Measurements from ENCODE around the gene EIF3K.

The EIF3K gene

DNA sequence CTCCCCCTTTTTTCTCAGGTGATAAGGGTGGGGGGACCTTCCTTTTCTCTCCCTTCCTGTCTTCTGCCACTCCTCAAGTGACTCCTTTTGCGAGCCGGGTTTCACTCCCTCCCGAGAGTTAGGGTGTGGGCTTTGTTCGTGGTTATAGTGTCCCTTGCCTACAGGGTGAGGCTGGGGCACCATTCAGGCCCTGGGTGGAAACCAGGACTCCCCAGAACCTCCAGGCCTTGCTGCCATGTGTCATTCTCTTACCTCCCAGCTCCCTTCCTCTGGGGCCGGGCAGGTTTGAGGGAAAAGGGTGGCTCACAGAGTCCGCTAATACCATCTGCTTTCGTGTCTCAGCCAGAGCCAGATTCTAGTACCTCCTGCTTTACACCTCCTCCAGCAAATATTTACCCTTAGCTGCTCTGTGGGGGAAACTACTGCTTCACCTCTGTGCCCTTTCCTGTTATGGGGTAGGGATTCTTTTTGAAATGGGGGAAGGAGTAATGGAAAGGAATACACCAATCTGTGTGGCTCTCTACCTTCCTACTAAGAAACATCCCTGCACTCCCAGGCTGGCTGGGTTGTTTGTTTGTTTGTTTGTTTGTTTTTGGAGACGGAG lies 31.3 kb downstream of the EIF3K start:
- no peak for DNase-seq (ENCODE audit: low read depth)

DNA sequence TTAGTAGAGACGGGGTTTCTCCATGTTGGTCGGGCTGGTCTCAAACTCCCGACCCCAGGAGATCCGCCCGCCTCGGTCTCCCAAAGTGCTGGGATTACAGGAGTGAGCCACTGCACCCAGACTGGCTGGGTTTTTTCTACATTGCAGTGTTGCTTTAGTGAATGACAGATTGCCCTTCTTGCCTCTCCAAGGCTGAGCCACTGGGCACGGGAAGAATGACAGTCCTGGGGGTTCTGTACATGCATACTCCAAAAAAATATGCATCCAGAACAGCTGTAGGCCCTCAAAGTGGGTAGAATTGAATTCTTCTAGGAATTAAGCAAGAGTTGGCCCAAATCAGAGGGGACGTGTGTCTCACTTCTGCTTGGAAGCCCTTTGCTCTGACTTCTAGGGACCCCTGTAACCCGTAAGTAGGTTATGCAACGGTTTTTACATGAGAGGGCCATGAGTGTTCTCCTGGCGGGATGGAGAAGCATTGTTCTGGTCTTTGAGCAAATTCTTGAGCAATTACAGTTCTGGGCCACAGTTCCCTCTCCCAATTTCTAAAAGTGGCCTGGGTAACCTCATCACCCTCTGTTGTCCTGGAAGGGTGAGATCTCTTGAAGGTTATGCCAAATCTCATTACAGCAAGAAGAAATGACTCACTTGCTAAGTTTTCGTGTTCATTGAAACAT lies 32.1 kb downstream of the EIF3K start:
- DNase-seq (ENCODE audit: low read depth) = peak; percentile 71

DNA sequence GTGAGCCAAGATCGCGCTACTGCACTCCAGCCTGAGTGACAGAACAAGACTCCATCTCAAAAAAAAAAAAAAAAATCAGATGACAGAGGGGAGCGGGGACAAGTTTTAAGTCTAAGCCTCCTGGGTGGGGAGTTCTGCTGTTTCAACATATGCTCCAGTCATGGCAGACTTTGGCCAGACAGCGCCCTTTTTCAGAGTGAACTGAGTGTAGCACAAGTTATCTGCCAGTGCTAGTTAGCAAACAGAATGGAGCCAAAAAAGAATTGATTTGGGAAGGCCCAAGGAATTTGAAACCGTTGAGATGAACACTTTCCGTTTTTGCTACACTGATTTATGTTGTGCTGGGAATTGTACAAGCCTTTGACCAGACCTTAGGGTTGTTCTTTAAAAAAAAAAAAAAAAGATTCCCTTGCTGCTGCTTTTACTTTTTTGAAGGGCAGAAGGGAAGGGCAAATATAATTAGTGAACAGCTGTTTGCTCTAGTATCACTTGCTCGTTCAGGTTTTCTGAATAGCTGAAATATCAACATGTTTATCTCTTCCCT lies 34.1 kb downstream of the EIF3K start:
- no peak for DNase-seq (ENCODE audit: low read depth)

DNA sequence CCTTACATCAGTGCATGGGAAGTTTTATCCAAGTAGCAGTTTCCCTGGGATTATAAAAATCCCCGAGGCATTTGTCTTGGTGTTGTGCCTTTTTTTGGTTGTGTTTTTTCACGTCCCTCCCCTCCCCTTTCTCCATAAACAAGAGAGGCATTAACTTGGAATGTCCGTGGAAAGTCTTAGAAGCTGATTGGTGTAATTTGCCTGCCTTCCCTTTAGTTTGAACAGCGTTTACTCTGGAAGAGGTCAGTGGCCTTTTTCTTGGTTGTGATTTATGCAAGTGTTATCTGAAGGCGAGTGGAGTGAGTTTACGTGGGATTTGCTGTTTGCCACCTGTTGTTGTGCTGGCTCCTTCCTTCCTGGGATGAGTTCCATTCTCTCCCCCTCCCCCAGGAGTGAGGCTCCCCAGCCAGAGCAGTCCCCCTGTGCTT lies 35.7 kb downstream of the EIF3K start:
- DNase-seq (ENCODE audit: low read depth) = no peak

DNA sequence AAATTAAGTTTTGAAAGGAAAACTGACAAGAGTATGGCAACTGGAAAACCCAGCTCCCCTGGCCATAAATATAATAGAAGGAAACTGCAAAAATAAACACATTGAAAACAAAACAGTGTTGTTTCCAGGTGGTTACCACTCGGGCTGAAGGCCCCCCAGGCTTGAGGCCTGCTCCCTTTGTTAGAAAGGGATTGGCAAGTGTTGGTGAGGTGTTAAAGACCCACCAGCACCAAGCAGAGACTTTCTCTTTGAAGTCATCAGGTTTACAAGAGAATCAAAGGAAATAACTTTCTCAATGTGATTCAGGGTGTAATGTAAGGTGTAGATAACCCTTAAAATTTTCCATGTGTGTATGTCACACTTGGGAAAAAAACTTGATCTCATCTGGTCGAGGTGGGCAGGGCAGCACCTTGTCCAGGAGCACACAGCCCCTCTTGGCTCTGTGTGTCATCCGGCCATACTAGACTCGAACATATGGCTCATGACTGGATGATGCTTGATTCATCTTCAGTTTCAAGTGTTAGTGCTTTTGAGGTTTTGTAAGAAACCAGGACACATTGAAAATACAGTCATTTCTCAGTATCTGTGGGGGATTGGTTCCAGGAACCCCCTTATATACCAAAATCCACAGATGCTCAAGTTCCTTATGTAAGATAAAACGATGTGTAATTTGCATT lies 36.3 kb downstream of the EIF3K start:
- DNase-seq (ENCODE audit: low read depth) = no peak

DNA sequence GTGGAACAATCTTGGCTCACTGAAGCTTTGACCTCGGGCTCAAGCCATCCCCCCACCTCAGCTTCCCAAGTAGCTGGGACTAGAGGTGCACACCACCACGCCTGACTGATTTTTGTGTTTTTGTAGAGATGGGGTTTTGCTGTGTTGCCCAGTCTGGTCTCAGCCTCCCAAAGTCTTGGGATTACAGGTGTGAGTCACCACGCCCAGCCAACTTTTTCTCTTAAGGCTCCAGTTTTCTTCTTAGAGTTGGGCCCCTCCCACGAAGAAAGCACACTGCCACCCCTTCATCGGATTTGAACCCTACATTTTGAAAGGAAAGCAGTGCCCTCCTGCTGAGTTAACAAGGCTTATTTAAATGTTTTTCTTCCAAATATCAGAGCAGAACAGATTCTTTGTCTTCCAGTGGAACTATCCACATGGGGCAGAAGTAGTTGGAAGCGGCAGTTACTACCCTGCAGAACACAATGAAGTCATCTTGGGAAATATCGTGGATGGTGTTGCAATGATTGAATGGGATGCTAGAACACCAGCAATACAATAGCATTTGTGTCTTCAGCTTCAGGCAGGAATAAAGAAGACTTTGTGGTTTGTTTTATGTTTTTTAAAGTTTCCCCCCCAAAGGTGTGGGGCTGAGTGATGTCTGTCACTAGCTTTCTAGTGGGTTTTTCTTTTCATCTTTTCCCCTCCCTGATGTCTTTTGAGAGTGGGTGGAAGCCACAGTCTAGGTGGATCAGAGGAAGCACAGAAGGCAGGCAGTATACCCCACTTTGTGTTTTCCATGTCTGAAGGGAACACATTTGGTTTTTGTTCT lies 37.4 kb downstream of the EIF3K start:
- no peak for DNase-seq (ENCODE audit: low read depth)

DNA sequence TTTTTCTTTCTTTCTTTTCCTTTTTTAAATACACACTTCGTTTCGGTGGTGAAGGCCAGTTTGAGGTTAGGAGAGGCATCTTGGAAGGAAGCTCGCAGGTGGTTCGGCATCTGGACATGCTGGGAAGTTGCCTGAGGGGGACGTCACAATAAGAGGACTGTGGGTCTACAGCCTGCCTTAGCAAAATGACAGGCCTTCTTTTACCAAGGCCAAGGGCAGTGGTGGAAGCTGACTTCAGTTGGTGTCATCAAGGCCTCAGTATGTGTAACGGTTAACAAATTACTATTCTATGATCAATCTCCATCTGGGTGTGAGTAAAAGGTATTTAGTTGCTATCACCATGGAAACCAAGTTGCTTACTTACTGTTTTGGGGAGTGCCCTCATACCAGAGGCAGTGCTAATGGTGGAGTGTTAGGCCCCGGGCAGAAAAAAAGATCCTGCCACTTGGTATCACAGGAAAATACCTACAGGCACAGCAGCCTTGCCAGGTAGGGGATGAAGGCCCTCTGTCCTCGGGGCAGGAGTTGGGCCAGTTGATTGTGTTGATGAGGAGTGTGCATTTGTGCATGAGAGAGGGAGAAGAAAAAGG lies 38.7 kb downstream of the EIF3K start:
- peak; percentile 71 for DNase-seq (ENCODE audit: low read depth)

DNA sequence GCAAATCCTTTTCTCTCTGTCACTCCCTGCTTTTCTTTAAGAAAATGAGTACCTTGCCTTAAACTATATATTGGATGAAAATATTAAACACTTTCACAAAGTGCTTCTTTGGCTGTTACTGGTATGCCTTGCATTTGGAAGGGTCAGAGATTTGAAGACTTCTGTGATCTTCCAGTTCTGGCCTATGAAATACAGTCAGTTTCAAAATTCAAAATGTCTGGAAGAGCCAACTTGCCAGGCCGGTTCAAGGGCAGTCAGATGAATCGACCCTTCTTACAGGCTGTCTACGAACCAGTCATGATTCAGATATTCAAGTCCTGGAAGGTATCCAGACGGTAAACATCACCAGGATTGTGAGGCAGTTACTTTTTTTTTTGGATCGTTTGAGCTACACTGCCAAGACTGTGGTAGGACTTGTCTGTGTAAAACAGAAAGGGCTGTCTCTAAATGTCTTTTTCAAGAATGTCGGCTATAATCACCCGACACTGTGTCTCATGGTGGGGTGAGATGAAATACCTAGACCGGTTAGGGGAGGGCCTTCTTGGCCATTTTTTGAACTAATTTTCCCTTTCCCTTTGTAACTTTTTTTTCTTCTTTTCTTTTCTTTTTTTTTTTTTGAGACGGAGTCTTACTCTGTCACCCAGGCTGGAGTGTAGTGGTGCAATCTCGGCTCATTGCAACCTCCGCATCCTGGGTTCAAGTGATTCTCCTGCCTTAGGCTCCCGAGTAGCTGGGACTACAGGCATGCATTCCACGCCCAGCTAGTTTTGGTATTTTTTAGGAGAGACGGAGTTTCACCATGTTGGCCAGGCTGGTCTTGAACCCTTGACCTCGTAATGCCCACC lies 39.7 kb downstream of the EIF3K start:
- DNase-seq (ENCODE audit: low read depth) = peak; percentile 100

DNA sequence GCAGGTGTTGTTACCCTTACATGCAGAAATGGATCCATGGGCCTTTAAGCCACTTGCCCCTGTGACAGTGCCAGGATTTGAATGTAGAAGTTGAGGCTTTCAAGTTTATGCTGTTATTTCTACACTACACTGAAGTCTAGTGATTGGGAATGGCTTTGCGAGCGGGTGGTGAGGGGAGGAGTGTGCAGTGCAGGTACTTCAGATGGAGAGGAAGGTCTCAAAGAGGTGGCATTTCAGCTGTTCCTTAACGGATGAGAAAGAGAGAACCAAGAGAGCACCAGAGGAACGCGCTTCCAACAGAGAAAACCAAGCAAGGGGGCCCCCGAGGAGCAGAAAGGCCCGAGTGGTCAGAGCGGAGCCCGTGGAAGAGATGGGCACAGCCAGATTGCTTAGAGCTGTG lies 41.7 kb downstream of the EIF3K start:
- no peak for DNase-seq (ENCODE audit: low read depth)

DNA sequence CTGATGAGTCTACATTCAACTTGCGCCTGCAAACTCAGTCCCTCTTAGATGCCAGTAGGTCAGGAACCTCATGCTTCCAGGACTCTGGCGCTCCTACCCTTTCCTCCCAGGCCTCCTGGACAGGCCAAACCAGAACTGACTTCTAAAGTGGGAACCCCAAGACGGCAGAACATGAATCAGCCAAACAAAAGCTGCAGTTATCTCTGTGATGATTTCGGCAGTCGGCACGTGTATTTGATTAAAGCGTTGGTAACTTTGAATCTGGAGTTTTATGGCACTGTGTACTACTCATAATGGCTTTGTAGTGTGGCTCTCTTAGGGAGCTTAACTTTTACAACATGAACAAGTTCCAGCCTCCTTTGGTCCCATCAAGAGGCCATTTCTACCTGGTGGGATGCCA lies 42.1 kb downstream of the EIF3K start:
- DNase-seq (ENCODE audit: low read depth) = no peak

DNA sequence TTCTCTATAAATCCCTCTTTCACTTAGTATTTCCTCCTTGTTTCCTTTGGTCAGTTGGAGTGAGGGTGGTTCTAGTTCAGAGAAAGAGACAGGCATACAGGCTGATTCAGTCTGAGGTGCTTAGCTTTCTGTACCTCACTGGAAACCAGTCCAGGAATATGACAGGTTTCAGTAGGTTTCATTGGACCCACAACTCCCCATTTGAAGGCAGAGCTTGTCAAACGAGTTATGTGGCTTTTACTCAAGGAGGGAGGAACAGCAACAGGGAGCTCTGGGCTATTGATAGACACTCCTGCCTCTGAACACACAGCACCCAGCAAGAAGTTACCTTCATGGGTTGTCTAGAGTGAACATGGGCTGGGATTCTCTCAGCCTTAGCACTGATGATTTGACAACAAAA lies 43.0 kb downstream of the EIF3K start:
- no peak for DNase-seq (ENCODE audit: low read depth)

DNA sequence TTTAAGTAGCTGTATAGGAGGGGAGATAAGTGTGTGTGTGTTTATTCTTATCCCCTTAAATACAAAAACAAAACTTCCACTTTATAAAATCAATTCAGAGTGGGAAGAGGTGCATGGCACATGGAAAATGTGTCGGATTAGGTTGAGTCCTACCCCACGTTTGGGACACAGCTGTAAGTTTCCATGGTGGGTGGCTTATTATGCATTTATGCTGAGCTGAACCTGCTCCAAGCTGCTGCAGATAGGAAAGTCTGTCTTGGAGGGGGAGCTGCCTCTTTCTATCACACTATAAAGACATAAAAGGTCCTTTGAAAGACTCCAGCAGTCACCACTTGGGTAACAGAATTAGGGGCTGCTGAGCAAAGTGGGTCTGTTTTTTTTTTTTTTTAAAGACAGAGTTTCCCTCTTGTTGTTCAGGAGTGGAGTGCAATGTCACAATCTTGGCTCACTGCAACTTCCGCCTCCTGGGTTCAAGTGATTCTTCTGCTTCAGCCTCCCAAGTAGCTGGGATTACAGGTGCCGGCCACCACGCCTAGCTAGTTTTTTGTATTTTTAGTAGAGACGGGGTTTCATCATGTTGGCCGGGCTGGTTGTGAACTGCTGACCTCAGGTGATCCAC lies 43.7 kb downstream of the EIF3K start:
- DNase-seq (ENCODE audit: low read depth) = no peak

DNA sequence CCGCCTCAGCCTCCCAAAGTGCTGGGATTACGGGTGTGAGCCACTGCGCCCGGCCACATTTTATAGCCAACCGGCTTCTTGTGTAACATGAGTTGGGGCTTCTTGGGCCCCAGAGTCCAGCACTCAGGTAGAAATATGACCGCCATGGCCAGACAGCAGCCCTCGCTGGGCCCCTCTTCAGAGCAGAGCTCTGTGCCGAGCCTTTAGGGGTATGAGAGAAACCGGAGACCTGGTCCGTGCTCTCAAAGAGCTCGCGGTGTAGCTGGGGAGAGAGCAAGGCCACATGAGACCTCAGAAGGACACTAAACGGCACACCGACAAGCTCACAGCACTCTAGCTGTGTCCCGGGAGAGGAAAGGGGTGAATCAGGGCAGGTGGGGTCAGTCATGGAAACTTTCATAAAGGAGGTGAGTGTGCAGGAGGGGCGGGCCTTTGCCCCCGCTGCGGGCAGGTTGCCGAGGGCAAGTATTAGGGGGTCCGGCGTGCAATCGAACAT lies 44.2 kb downstream of the EIF3K start:
- DNase-seq (ENCODE audit: low read depth) = no peak

DNA sequence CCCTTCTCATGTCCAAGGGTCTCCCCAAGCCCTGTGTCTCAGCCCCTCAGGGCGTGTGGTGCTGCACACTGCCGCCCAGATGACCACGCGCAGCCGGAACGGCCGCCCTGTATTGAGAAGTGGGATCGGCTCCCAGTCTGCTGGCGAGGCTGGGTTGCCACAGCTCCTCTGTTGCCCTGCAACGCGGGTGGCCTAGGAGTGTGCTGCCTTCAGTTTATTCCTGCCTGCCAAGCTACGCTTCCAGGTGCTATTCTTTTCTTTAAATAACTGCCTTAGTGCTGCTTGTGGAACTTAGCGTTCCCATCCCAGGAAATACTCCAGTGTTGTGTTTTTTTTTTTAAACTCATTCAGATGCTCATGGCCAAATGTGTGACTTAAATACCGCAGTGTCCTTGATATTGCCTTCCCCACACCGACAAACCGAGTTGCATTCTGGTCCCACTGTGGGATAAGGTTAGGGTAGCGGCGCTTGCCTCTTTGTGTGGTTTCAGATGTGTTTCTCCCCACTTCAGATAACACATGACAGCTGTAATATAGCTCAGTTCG lies 45.0 kb downstream of the EIF3K start:
- no peak for DNase-seq (ENCODE audit: low read depth)

DNA sequence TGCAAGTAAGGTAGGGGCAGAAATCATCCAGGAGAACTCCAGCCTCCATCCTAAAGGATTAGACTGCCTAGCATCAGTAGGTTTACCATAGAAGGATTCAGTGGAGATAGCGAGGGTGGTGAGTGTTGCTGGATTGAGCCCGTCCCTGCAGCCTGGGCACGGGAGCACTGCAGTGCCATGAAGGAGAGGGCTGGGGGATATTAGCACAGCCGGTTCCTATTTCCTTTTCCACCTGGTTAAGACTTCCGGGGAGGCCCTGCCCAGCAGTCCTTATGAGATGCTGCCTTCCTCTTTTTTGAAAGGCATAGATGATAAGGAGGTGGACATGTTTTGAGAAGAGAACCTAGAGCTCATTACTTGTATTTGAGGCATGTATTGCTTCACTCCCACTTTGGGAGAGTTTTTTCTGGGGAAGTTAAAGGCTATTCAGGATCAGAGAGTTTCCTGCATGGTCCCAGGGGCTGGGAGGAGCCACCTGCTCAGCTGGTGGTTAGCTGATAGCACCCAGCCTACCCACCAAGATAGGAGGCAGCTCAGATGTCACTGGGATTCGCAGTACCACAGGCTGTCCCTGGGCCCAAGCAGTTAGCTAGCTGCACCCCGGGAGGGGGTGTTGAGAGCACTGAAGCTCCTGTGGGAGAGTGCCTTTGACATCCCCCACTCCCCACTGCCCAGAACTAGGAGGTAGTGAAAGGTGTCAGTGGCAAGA lies 45.7 kb downstream of the EIF3K start:
- no peak for DNase-seq (ENCODE audit: low read depth)

DNA sequence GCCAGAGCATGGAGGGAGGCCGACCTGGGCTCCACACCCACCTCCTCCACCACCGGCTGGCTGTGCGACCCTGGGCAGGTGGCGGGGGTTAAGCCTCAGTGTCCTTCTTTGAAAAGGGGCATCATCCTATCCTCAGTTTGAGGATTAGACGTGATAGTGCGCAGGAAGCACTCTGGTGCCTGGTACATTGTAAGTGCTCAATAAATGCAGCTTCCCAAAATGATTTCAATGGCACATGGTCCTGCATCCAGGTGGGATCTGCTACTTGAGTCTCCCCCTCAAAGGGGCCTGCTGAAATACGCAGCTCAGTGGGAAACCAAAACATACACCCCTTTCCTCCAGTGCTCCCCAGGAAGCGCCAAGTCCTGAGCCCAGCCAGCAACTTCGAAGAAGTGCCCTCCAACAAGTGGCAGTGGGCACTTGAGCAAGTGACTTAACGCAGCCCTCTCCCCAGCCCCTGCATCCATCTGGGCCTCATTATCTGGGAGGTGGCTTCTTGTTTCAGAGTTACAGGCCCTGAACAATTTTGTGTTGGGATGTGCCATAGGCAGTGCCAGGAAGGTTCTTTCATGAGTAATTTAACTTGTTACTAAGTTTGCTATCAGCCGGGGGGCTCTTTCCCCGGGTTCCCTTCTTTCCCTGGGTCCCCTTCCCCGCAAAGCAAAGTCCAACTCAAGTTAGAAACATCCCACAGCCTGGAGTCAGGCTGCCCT lies 46.4 kb downstream of the EIF3K start:
- DNase-seq (ENCODE audit: low read depth) = no peak

DNA sequence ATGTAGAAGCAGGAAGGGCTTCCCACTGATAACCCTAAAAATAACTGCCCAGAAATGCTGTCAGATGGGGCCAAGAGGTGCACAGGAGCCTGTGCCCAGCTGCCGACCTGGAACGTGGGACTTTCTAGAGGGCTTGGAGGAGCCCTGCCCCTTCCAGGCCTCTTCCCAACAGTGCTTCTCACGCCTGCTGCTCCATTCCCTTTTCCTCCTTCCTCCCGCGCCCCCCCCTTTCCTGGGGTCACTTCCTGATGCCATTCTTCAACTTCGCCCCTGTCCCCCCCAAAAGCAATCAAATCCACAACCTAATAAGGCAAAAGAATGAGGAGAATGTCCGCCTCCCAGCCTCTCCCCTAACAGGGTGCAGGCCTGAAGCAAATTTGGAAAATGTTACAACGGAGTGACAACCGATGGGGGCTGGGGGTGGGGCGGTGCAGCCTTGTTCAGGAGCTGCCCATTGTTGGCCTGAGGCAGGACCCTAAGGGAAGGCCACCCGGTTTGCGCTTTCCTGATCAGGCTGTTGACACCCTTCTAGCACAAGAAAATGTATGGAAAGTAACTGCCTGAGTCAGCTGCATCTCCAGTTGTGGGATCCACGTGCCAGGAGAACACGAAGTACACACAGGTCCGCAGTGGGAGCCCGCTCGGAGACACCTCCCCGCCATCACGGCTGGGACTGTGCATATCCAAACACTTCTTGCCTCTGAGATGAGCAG lies 47.1 kb downstream of the EIF3K start:
- peak; percentile 76 for DNase-seq (ENCODE audit: low read depth)
